Astrocyte of the cerebellum (primary cell): ENCODE results near the gene FBXO21.

ENCODE experiments used
- DNase-seq: peaks from one replicate; pipeline ENCODE4 v3.0.0-alpha.2; 2011; ENCODE audit warnings: low read depth
- H3K4me3 ChIP-seq: 2 replicates; pipeline ENCODE4 v1.5.1; 2011; ENCODE audit warnings: mild to moderate bottlenecking, low read depth, low read length, moderate library complexity
- CTCF ChIP-seq: IDR thresholded peaks from 2 replicates; pipeline ENCODE4 v1.5.1; 2012; ENCODE audit warnings: low read length, low read depth, moderate library complexity, mild to moderate bottlenecking; ENCODE audit errors: missing control alignments
- in situ Hi-C: cut with HindIII; loops from 2 replicates; pipeline ENCODE4 v1.10.0; 2017; ENCODE audit warnings: low sequenced_read_pairs

The FBXO21 gene

GRCh38 chr12:117168976-117169375 lies 21.3 kb downstream of the FBXO21 start:
- in situ Hi-C loops, result no loop called here
- TF ChIP-seq CTCF, result no peak
- no peak for DNase-seq
- no peak overlapping the region for H3K4me3 ChIP-seq

- no peak for DNase-seq
- TF ChIP-seq CTCF, result no peak
- in situ Hi-C loops, result no loop called here
These were observed 22.5 kb downstream of the FBXO21 start for GRCh38 chr12:117167769-117168168.

GRCh38 chr12:117166107-117166506 lies 24.2 kb downstream of the FBXO21 start:
- no peak overlapping the region for H3K4me3 ChIP-seq
- in situ Hi-C loops, result no loop called here
- TF ChIP-seq CTCF, result no peak

More at GRCh38 chr12:117167769-117168168, 22.5 kb downstream of the FBXO21 start:
- no peak overlapping the region for H3K4me3 ChIP-seq

GRCh38 chr12:117165342-117165741 lies 24.9 kb downstream of the FBXO21 start:
- in situ Hi-C loops, result no loop called here
- H3K4me3 ChIP-seq, result no peak overlapping the region
- no peak for DNase-seq

More at GRCh38 chr12:117166107-117166506, 24.2 kb downstream of the FBXO21 start:
- no peak for DNase-seq

GRCh38 chr12:117162633-117163032 lies 27.6 kb downstream of the FBXO21 start:
- no peak overlapping the region for H3K4me3 ChIP-seq
- in situ Hi-C loops, result no loop called here
- TF ChIP-seq CTCF, result no peak
- DNase-seq, result no peak

More at GRCh38 chr12:117165342-117165741, 24.9 kb downstream of the FBXO21 start:
- TF ChIP-seq CTCF, result no peak

GRCh38 chr12:117162167-117162539 lies 28.1 kb downstream of the FBXO21 start:
- TF ChIP-seq CTCF, result no peak
- H3K4me3 ChIP-seq, result no peak overlapping the region
- no peak for DNase-seq
- in situ Hi-C loops, result no loop called here
